GM20000 (cell line): ENCODE results near the gene POU5F1.

ENCODE experiments used
- DNase-seq: peaks from one replicate; pipeline ENCODE4 v3.0.0; 2012; ENCODE audit warnings: low spot score
- TF ChIP-seq, protein P1 (sequence below): IDR thresholded peaks from 2 replicates; pipeline ENCODE4 v1.5.1; 2012; ENCODE audit warnings: mild to moderate bottlenecking, control low read depth; ENCODE audit errors: extremely low read depth, missing control alignments

The POU5F1 gene

DNA sequence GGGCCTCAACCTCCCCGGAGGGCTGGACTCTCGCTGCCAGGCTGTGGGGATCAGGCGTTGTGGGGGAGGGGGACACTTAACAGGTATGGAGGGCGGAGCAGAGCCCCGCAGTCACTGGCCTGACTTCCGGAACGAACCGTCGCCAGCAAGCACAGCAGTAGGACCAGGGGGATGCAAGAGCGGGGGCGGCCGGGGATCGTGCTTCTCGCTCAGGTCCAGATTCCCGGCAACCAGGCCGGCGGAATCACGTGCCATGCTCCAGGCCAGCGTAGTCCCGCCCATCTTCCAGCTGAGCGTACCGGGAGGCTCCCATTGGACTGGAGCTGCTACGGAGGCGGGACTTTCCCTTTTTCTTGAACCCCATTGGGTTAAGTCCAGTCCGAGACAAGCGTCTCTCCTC, 10.0 kb upstream of the POU5F1 start:
- DNase-seq, result no peak
- TF ChIP-seq, protein P1, sequence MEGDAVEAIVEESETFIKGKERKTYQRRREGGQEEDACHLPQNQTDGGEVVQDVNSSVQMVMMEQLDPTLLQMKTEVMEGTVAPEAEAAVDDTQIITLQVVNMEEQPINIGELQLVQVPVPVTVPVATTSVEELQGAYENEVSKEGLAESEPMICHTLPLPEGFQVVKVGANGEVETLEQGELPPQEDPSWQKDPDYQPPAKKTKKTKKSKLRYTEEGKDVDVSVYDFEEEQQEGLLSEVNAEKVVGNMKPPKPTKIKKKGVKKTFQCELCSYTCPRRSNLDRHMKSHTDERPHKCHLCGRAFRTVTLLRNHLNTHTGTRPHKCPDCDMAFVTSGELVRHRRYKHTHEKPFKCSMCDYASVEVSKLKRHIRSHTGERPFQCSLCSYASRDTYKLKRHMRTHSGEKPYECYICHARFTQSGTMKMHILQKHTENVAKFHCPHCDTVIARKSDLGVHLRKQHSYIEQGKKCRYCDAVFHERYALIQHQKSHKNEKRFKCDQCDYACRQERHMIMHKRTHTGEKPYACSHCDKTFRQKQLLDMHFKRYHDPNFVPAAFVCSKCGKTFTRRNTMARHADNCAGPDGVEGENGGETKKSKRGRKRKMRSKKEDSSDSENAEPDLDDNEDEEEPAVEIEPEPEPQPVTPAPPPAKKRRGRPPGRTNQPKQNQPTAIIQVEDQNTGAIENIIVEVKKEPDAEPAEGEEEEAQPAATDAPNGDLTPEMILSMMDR, result no peak

DNA sequence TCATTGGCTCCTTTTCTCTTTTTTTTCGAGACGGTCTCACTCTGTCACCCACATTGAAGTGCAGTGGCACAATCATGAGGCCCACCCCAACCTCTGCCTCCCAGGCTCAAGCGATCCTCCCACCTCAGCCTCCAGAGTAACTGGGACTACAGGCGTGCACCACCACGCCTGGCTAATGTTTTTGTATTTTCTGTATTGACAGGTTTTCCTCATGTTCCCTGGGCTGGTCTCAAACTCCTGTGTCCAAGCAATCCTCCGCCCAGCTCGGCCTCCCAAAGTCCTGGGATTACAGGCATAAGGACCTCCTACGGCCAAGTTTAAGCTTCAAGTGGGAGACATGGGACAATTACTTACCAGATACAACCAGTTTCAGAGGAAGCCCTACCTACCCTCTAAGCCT, 9.4 kb upstream of the POU5F1 start:
- TF ChIP-seq, protein P1, result no peak

DNA sequence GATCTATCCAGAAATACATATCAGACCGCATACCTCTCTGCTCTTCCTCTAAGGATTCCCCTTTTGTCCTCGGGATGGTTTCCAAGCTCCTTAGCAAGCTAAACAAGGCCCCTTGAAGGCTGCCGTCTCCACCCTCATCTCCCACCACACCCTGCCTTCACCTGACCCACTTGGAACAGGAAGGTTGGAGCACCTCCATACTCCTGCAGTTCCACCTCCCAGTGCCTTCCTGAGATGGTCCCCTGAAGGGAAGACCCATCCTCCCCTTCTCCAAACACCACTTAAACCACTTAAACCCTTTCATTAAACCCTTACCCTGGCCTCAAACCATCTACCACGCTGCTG, 8.5 kb upstream of the POU5F1 start:
- no peak for DNase-seq
- TF ChIP-seq, protein P1, result no peak

More for the DNA sequence above, 9.4 kb upstream of the POU5F1 start:
- DNase-seq, result no peak

DNA sequence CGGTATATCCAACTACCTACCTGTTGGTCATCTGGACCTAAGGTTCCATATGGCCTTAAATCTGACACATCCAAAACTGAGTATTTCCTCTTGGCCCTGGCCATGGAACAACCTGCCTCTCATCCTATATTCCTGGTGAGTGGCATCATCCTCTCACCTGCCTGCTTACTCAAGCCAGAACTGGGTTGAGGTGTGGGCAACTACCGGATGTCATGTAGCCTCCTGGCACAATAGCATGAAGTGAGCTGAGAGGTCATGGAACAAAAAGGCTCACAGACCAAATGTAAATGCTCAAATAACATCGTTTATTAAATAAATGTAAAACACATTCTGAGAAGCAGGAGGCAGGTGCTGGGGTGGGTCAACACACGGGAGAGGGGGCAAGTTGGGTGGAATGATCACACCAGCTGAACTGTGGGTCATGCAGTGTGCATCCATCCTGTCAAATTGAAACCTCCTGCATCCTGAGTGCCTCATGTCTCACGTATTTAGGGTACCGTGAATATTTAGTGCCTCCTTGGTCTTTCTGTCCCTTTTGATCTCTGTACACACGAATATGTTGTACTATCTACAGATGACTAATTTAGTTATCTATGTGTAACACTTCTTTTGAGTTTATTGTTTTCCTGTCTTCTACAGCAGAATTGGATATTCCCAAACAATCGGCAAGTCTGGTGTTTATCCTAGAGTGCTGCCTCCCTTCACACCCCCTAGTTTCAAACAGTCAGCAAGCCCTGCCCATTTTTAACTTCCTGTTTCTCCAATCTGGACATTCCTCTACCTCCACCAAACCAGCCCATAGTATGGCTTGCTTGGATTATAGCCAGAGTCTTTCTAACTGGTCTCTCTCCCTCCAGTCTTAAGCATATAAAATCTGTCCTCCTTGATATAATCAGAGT, 7.9 kb upstream of the POU5F1 start:
- TF ChIP-seq, protein P1, result no peak
- no peak for DNase-seq

DNA sequence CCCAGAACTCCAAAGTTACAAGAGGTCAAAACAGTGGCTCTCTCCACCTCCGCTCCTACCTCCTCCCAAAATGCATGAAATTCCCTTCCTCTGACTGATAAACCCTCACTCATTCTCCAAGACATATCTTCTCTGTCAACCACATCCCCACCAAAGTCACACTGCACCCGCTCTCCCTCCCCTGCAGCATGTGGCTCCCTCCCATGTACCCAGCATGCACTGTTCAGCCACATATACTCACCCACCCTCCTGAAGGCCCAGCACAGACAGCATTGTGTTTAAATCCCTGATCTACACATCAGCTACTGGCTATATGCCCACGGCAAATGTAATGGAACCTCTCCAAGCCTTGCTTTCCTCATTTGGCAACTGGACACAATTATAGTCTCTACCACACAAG, 5.5 kb upstream of the POU5F1 start:
- no peak for DNase-seq
- TF ChIP-seq, protein P1, result no peak

DNA sequence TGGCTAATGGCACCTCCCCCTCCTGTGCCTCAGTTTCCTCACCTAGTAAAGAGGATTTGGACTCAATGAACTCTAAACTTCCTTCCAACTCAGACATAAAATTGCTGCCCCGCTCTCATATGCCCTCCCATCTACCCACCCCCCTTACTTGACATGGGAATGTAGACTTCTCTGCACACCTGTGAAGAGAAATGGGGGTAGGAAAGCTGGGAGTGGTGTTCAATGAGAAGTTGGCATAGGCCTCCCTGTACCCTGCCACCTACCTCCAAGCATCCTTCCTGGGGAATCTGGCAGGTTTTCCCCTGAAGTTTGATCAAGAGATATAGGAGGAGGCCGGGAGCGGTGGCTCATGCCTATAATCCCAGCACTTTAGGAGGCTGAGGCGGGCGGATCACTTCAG, 3.9 kb upstream of the POU5F1 start:
- DNase-seq, result no peak
- TF ChIP-seq, protein P1, result no peak

DNA sequence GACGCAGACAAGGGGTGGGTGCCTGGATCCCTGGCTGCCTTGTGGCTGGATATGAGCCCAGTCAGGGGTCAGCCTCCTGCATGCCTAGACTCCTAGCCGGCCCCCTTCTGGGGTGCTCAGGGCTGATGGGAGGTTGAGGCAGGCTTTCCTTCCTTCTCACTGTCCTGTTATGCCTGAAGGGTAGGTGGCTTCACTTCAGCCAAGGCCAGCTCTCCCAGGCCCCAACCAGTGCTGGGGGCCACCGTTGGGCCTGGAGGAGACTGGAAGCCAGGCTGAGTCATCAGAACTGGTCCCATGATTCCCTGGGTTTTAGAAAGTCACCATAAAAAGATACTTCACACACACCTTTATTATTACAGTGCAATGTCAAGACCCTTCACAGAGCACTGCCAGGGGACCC, 2.9 kb upstream of the POU5F1 start:
- no peak for DNase-seq
- TF ChIP-seq, protein P1, result no peak
